ENCODE results near the gene CPN2. TPM values are rescaled to one million over a fixed set of nuclear protein-coding genes. Genes with fewer than 3 reads are reported as not detected.

CPN2 gene
- total RNA-seq, 4 donors from 2014 or later = 0.15 TPM; not detected in 3

- no peak for DNase-seq
- TF ChIP-seq CTCF (IDR thresholded peaks at IDR 0.05) (no peak), POLR2A (IDR thresholded peaks at IDR 0.05) (no peak)
- Histone ChIP-seq H3K4me1 (no peaks in the 10 kb centered on the region), H3K9me3 (no peaks in the 10 kb centered on the region), H3K27ac (no peak overlapping the region), H3K36me3 (no peaks in the 10 kb centered on the region), H3K4me3 (no peak overlapping the region), H3K27me3 (no peaks in the 10 kb centered on the region)
- intact Hi-C loops (cut with DNase I; ENCODE audit: low total_unique reads) = no loop called here
These were observed 24.2 kb downstream of the CPN2 start for GRCh38 chr3:194326968-194327217.

- Histone ChIP-seq H3K36me3 (no peaks in the 10 kb centered on the region), H3K4me1 (no peaks in the 10 kb centered on the region), H3K27me3 (no peaks in the 10 kb centered on the region), H3K9me3 (no peaks in the 10 kb centered on the region), H3K4me3 (no peak overlapping the region), H3K27ac (no peak overlapping the region)
- no peak for TF ChIP-seq CTCF (IDR thresholded peaks at IDR 0.05)
- TF ChIP-seq POLR2A (IDR thresholded peaks at IDR 0.05) = no peak
- DNase-seq = no peak
- intact Hi-C loops (cut with DNase I; ENCODE audit: low total_unique reads) = no loop called here
These were observed 24.7 kb downstream of the CPN2 start for GRCh38 chr3:194326192-194326967.

- TF ChIP-seq POLR2A (IDR thresholded peaks at IDR 0.05) (no peak), CTCF (IDR thresholded peaks at IDR 0.05) (no peak)
- DNase-seq = no peak
- Histone ChIP-seq H3K4me3 (no peak overlapping the region), H3K27me3 (no peaks in the 10 kb centered on the region), H3K27ac (no peak overlapping the region), H3K36me3 (no peaks in the 10 kb centered on the region), H3K9me3 (no peaks in the 10 kb centered on the region), H3K4me1 (no peaks in the 10 kb centered on the region)
- intact Hi-C loops (cut with DNase I; ENCODE audit: low total_unique reads) = no loop called here
These were observed 25.5 kb downstream of the CPN2 start for GRCh38 chr3:194325424-194326153.

GRCh38 chr3:194324823-194325327, 26.3 kb downstream of the CPN2 start:
- H3K9me3 ChIP-seq = no peaks in the 10 kb centered on the region
- no peak for DNase-seq
- intact Hi-C loops (cut with DNase I; ENCODE audit: low total_unique reads) = no loop called here

More at GRCh38 chr3:194324823-194325327, 26.3 kb downstream of the CPN2 start:
- no peak for TF ChIP-seq POLR2A (IDR thresholded peaks at IDR 0.05)
- TF ChIP-seq CTCF (IDR thresholded peaks at IDR 0.05) = no peak
- no peak overlapping the region for H3K27ac ChIP-seq
- no peaks in the 10 kb centered on the region for H3K4me1 ChIP-seq
- H3K36me3 ChIP-seq = no peaks in the 10 kb centered on the region
- H3K27me3 ChIP-seq = no peaks in the 10 kb centered on the region
- no peak overlapping the region for H3K4me3 ChIP-seq

Measured in uterus (tissue), 4 donors.